Activated B cell treated with CpG ODN at 0.5 μM for 24 hours (primary cell): ENCODE measurements around the gene NYAP2. TPM values are rescaled to one million over a fixed set of nuclear protein-coding genes. Genes with fewer than 3 reads are reported as not detected.

Experiments used
- ATAC-seq: fragments of 200-7000 bp; cut with Tn5 transposase; one replicate; pipeline ENCODE4 v1.10.0; 2021; ENCODE audit warnings: low read depth, mild to moderate bottlenecking, moderate library complexity
- CTCF ChIA-PET: fragments of 350-600 bp; sonication (Branson Sonifier 250); formaldehyde crosslinking; loops from one replicate; lab custom pipeline; 2021; ENCODE audit warnings: antibody characterized with exemption; lab: Charles Lee
- POLR2A ChIA-PET: fragments of 350-600 bp; sonication (Branson Sonifier 250); formaldehyde crosslinking; loops from one replicate; lab custom pipeline; 2021; ENCODE audit warnings: antibody characterized with exemption; lab: Charles Lee
- DNase-seq: peaks from one replicate; pipeline ENCODE4 v3.0.0; 2022
- H3K27ac Mint-ChIP-seq: one replicate; pipeline ENCODE4 v1.8.0; 2020; ENCODE audit warnings: mixed read lengths
- H3K27me3 Mint-ChIP-seq: one replicate; pipeline ENCODE4 v1.8.0; 2021; ENCODE audit warnings: mixed read lengths
- H3K36me3 Mint-ChIP-seq: one replicate; pipeline ENCODE4 v1.8.0; 2021; ENCODE audit warnings: low read depth, mixed read lengths
- H3K4me1 Mint-ChIP-seq: one replicate; pipeline ENCODE4 v1.8.0; 2021; ENCODE audit warnings: mixed read lengths
- H3K4me3 Mint-ChIP-seq: one replicate; pipeline ENCODE4 v1.8.0; 2020; ENCODE audit warnings: mild to moderate bottlenecking, mixed read lengths
- H3K9me3 Mint-ChIP-seq: one replicate; pipeline ENCODE4 v1.8.0; 2020; ENCODE audit warnings: mixed read lengths
- intact Hi-C: fragments of 100-400 bp; cut with micrococcal nuclease; formaldehyde crosslinking; loops from one replicate; pipeline ENCODE4 v1.15.1; 2024
- total RNA-seq: library from RNA; stranded (reverse); gene quantifications from 2 replicates; pipeline ENCODE4 v1.2.3, GENCODE V29; 2022
- TF ChIP-seq, protein P1 (sequence below): fragments of 200-600 bp; IDR thresholded peaks from one replicate; pipeline ENCODE4 v1.8.0; 2022; ENCODE audit warnings: antibody characterized with exemption, mild to moderate bottlenecking

The NYAP2 gene
- total RNA-seq, 1 donor from 2014 or later = 0.07 TPM

DNA sequence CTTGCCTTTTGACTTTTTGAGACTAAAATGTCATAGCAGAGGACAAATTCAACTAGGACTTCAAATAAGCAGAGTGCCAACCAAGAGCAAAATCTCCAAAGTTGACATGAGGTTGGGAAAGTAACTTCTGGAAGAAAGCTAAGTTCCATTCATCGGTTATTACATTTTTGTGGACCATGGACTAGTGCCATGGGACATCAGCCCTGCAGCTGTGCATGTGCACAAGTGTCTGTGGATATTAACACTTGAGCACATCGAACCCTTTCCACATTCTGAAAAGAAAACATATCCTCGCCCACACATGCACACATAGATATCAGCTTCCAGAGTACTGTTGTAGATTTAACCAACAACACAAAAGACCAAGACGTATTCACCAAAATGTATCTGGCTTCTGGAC is 262.6 kb downstream of the NYAP2 start:
- POLR2A ChIA-PET = no interaction called here
- Mint-ChIP-seq H3K9me3 (no peaks in the 10 kb centered on the region), H3K36me3 (no peaks in the 10 kb centered on the region), H3K27me3 (peaks cover 22% of the 10 kb centered on the region), H3K27ac (no peak overlapping the region), H3K4me3 (no peak overlapping the region), H3K4me1 (peaks cover 2% of the 10 kb centered on the region)
- DNase-seq (no peak), ATAC-seq (no peak)
- intact Hi-C loops = loop anchor here (5.0 to 10.0 kb wide), 2 partner anchors 857 to 1010 kb away; no protein-coding TSS in a partner anchor
- TF ChIP-seq, protein P1, sequence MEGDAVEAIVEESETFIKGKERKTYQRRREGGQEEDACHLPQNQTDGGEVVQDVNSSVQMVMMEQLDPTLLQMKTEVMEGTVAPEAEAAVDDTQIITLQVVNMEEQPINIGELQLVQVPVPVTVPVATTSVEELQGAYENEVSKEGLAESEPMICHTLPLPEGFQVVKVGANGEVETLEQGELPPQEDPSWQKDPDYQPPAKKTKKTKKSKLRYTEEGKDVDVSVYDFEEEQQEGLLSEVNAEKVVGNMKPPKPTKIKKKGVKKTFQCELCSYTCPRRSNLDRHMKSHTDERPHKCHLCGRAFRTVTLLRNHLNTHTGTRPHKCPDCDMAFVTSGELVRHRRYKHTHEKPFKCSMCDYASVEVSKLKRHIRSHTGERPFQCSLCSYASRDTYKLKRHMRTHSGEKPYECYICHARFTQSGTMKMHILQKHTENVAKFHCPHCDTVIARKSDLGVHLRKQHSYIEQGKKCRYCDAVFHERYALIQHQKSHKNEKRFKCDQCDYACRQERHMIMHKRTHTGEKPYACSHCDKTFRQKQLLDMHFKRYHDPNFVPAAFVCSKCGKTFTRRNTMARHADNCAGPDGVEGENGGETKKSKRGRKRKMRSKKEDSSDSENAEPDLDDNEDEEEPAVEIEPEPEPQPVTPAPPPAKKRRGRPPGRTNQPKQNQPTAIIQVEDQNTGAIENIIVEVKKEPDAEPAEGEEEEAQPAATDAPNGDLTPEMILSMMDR = no peak
- CTCF ChIA-PET = interaction anchor here (1.4 to 4.4 kb wide), 3 partner anchors 379 to 1141 kb away, joined by 7 to 31 read pairs (median 7); no protein-coding TSS in a partner anchor

DNA sequence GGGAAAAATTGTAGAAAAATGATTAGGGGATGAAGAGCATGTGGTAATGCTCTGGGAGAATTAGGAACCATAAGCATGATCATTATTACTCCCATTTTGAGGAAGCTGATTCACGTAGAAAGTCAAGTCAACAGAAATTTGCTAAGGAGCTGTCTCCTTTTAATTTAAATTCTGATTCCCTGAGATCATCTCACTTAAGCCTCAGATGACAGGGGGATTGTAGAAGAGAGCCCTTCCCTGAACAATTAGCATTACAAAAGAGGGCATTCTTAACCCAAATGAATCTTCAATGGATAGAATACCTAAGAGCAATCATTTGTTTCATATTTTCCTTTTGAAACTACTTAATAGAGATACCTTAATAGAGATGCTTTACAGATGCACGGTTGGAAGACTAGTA is 267.9 kb downstream of the NYAP2 start:
- Mint-ChIP-seq H3K4me3 (no peak overlapping the region), H3K27ac (no peak overlapping the region), H3K4me1 (no peaks in the 10 kb centered on the region), H3K27me3 (peaks cover 11% of the 10 kb centered on the region), H3K9me3 (no peaks in the 10 kb centered on the region), H3K36me3 (no peaks in the 10 kb centered on the region)
- ChIA-PET CTCF (interaction anchor here (1.8 to 3.2 kb wide), 2 partner anchors 1135 to 1571 kb away, joined by 4 to 15 read pairs; no protein-coding TSS in a partner anchor), POLR2A (no interaction called here)
- ATAC-seq (no peak), DNase-seq (no peak)
- TF ChIP-seq, protein P1 = no peak
- intact Hi-C loops = loop anchor here (5.0 to 10.0 kb wide), 2 partner anchors 863 to 1240 kb away; no protein-coding TSS in a partner anchor

GRCh38 chr2:225668606-225669266 is 269.2 kb downstream of the NYAP2 start:
- Mint-ChIP-seq H3K36me3 (no peaks in the 10 kb centered on the region), H3K27me3 (peaks cover 5% of the 10 kb centered on the region), H3K9me3 (no peaks in the 10 kb centered on the region), H3K4me3 (no peak overlapping the region), H3K27ac (no peak overlapping the region), H3K4me1 (no peaks in the 10 kb centered on the region)
- ATAC-seq (peak; percentile 79), DNase-seq (no peak)
- POLR2A ChIA-PET = no interaction called here
- intact Hi-C loops = loop anchor here (1.0 to 10.0 kb wide), 6 partner anchors 221 to 1439 kb away; no protein-coding TSS in a partner anchor
- CTCF ChIA-PET = interaction anchor here (0.9 to 2.3 kb wide), 3 partner anchors 10 to 1316 kb away, joined by 4 to 14 read pairs (median 9); no protein-coding TSS in a partner anchor
- TF ChIP-seq, protein P1 = peak; percentile 29

GRCh38 chr2:225670111-225670974 is 270.8 kb downstream of the NYAP2 start:
- ATAC-seq (no peak), DNase-seq (no peak)
- CTCF ChIA-PET = interaction anchor here (2.3 kb wide), 2 partner anchors 1132 to 1315 kb away, joined by 9 to 14 read pairs; no protein-coding TSS in a partner anchor
- Mint-ChIP-seq H3K27me3 (no peaks in the 10 kb centered on the region), H3K36me3 (no peaks in the 10 kb centered on the region), H3K27ac (no peak overlapping the region), H3K9me3 (no peaks in the 10 kb centered on the region), H3K4me3 (no peak overlapping the region), H3K4me1 (no peaks in the 10 kb centered on the region)
- intact Hi-C loops = loop anchor here (1.0 kb wide), 1 partner anchor 1568 kb away; no protein-coding TSS in a partner anchor
- TF ChIP-seq, protein P1 = no peak
- POLR2A ChIA-PET = no interaction called here
